SK-N-SH treated with all-trans-retinoic acid at 6 μM for 48 hours (cell line): ENCODE measurements around the gene CDIP1.

ENCODE experiments used
- ARNTL ChIP-seq: fragments of 450-650 bp; formaldehyde crosslinking; IDR thresholded peaks from 2 replicates; pipeline ENCODE4 v1.5.0; 2020; ENCODE audit warnings: low read depth, mild to moderate bottlenecking, moderate library complexity, borderline replicate concordance
- PPARA ChIP-seq: fragments of 250-450 bp; sonication (Bioruptor Pico); IDR thresholded peaks from 2 replicates; pipeline ENCODE4 v1.5.0; 2020; ENCODE audit warnings: mild to moderate bottlenecking, borderline replicate concordance
- TOX ChIP-seq: fragments of 250-450 bp; sonication (Bioruptor Pico); IDR thresholded peaks from 2 replicates; pipeline ENCODE4 v1.8.0; 2021; ENCODE audit warnings: mild to moderate bottlenecking, moderate library complexity, borderline replicate concordance
- ZFP3 ChIP-seq: fragments of 250-450 bp; sonication (Bioruptor Pico); IDR thresholded peaks from 2 replicates; pipeline ENCODE4 v1.5.0; 2020; ENCODE audit warnings: mild to moderate bottlenecking, moderate library complexity
- ZNF565 ChIP-seq: fragments of 450-650 bp; formaldehyde crosslinking; conservative IDR thresholded peaks from 2 replicates; pipeline ENCODE4 v1.5.0; 2020; ENCODE audit warnings: low read depth, mild to moderate bottlenecking, moderate library complexity
- ZNF70 ChIP-seq: fragments of 450-650 bp; formaldehyde crosslinking; IDR thresholded peaks from 2 replicates; pipeline ENCODE4 v1.5.0; 2020; ENCODE audit warnings: mild to moderate bottlenecking, moderate library complexity
- ZNF8 ChIP-seq: fragments of 450-650 bp; formaldehyde crosslinking; IDR thresholded peaks from 2 replicates; pipeline ENCODE4 v1.5.0; 2020; ENCODE audit warnings: mild to moderate bottlenecking, moderate library complexity
- TF ChIP-seq, protein P1 (sequence below): fragments of 250-450 bp; sonication (Bioruptor Pico); IDR thresholded peaks from 2 replicates; pipeline ENCODE4 v1.8.0; 2020; ENCODE audit warnings: mild to moderate bottlenecking, moderate library complexity, borderline replicate concordance
- TF ChIP-seq, protein P2 (sequence below): fragments of 250-450 bp; sonication (Bioruptor Pico); IDR thresholded peaks from 2 replicates; pipeline ENCODE4 v1.8.0; 2021; ENCODE audit warnings: low read depth, mild to moderate bottlenecking, moderate library complexity, borderline replicate concordance
- TF ChIP-seq, protein P3 (sequence below): fragments of 250-450 bp; sonication (Bioruptor Pico); IDR thresholded peaks from 2 replicates; pipeline ENCODE4 v1.5.1; 2021; ENCODE audit warnings: mild to moderate bottlenecking, moderate library complexity

DNA sequence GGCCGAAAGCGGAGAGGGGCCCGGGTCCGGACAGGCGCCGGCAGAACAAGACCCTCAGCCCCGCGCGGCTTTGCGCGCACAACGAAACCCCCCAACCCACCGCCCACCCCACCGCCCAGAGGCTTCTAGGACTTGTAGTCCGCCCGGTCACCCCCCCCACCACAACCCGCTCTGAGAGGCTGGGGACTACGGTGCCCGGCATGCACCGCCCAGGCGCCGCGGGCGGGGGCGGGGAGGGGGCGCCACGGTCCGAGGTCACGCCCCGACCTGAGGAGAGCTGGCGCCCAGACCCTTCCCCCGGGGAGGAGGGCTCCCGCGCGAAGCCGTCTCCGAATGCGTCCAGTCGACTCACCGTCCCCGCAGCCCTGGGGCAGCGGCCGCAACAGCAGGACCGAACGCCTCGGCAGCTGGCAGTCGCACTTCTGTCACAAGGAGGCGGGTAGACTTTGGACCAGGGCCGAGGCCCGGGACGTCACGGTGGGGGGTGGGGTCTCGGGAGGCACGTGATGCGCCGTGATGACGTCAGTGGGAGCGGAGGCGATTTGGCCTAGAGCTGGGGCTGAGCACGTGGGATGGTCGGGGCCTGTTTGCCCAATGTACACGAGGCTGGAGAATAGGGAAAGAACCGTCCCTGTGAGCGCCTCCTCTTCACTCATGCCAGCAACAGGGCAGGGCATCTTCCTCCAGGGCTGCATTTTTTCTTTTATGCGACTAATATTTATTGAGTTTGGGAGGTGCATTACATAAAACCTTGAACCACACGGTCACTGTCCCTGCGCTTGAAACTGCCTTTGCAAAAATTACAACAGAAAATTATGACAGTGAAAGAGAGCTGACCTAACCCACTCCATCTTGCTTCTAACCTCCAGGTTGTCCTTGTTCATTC, at the start of gene CDIP1:
- TF ChIP-seq, protein P1, sequence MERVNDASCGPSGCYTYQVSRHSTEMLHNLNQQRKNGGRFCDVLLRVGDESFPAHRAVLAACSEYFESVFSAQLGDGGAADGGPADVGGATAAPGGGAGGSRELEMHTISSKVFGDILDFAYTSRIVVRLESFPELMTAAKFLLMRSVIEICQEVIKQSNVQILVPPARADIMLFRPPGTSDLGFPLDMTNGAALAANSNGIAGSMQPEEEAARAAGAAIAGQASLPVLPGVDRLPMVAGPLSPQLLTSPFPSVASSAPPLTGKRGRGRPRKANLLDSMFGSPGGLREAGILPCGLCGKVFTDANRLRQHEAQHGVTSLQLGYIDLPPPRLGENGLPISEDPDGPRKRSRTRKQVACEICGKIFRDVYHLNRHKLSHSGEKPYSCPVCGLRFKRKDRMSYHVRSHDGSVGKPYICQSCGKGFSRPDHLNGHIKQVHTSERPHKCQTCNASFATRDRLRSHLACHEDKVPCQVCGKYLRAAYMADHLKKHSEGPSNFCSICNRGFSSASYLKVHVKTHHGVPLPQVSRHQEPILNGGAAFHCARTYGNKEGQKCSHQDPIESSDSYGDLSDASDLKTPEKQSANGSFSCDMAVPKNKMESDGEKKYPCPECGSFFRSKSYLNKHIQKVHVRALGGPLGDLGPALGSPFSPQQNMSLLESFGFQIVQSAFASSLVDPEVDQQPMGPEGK (CRISPR knock-in tag), result peak; percentile 62
- TF ChIP-seq ZFP3 (CRISPR knock-in tag) (peak; percentile 87), TOX (CRISPR knock-in tag) (0 out of 2 replicates have a peak, but pooled peaks have one; percentile 37), ZNF565 (0 out of 2 replicates have a peak, but pooled peaks have one; percentile 80), PPARA (no peak), ARNTL (no peak), ZNF70 (CRISPR knock-in tag) (no peak), ZNF8 (CRISPR knock-in tag) (no peak)
- TF ChIP-seq, protein P2, sequence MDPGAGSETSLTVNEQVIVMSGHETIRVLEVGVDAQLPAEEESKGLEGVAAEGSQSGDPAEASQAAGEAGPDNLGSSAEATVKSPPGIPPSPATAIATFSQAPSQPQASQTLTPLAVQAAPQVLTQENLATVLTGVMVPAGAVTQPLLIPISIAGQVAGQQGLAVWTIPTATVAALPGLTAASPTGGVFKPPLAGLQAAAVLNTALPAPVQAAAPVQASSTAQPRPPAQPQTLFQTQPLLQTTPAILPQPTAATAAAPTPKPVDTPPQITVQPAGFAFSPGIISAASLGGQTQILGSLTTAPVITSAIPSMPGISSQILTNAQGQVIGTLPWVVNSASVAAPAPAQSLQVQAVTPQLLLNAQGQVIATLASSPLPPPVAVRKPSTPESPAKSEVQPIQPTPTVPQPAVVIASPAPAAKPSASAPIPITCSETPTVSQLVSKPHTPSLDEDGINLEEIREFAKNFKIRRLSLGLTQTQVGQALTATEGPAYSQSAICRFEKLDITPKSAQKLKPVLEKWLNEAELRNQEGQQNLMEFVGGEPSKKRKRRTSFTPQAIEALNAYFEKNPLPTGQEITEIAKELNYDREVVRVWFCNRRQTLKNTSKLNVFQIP (CRISPR knock-in tag), result 0 out of 2 replicates have a peak, but pooled peaks have one; percentile 52
- TF ChIP-seq, protein P3, sequence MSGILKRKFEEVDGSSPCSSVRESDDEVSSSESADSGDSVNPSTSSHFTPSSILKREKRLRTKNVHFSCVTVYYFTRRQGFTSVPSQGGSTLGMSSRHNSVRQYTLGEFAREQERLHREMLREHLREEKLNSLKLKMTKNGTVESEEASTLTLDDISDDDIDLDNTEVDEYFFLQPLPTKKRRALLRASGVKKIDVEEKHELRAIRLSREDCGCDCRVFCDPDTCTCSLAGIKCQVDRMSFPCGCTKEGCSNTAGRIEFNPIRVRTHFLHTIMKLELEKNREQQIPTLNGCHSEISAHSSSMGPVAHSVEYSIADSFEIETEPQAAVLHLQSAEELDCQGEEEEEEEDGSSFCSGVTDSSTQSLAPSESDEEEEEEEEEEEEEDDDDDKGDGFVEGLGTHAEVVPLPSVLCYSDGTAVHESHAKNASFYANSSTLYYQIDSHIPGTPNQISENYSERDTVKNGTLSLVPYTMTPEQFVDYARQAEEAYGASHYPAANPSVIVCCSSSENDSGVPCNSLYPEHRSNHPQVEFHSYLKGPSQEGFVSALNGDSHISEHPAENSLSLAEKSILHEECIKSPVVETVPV, result no peak
